Limb (tissue), 2 donors: Measurements from ENCODE around the gene PPP1R13B.
"Not testable (repeated sequence)": the region's sequence is repeated elsewhere in the genome, so short reads cannot be mapped to it uniquely, and the experiment has no call there.

Experiments
- DNase-seq, 2 donors: peaks; one replicate each; pipeline ENCODE4 v3.0.0-alpha.2; 2016; ENCODE audit errors: extremely low spot score in 2 of 2

PPP1R13B gene

GRCh38 chr14:103788086-103788485, 59.3 kb downstream of the PPP1R13B start:
- no peak for DNase-seq

- no peak for DNase-seq
Observed at GRCh38 chr14:103782376-103782775, 65.0 kb downstream of the PPP1R13B start.

- DNase-seq, result not testable (repeated sequence)
Observed at GRCh38 chr14:103776319-103776718, 71.1 kb downstream of the PPP1R13B start.

- no peak for DNase-seq
Observed at GRCh38 chr14:103775506-103775905, 71.9 kb downstream of the PPP1R13B start.

GRCh38 chr14:103773521-103773920, 73.9 kb downstream of the PPP1R13B start:
- DNase-seq, result no peak

GRCh38 chr14:103772078-103772712, 75.2 kb downstream of the PPP1R13B start:
- no peak for DNase-seq

GRCh38 chr14:103770902-103771301, 76.5 kb downstream of the PPP1R13B start:
- no peak for DNase-seq

- no peak for DNase-seq
Observed at GRCh38 chr14:103770500-103770899, 76.9 kb downstream of the PPP1R13B start.

- no peak for DNase-seq
Observed at GRCh38 chr14:103767336-103767894, 80.0 kb downstream of the PPP1R13B start.

GRCh38 chr14:103765526-103765925, 81.8 kb downstream of the PPP1R13B start:
- DNase-seq, result no peak

- DNase-seq, result no peak
Observed at GRCh38 chr14:103763730-103764488, 83.5 kb downstream of the PPP1R13B start.

GRCh38 chr14:103762541-103762940, 84.8 kb downstream of the PPP1R13B start:
- no peak for DNase-seq

GRCh38 chr14:103762036-103762435, 85.3 kb downstream of the PPP1R13B start:
- no peak for DNase-seq

- no peak for DNase-seq
Observed at GRCh38 chr14:103758059-103758776, 89.2 kb downstream of the PPP1R13B start.

- no peak for DNase-seq
Observed at GRCh38 chr14:103755060-103755459, 92.3 kb downstream of the PPP1R13B start.

GRCh38 chr14:103753774-103754173, 93.6 kb downstream of the PPP1R13B start:
- no peak for DNase-seq

GRCh38 chr14:103749860-103750259, 97.5 kb downstream of the PPP1R13B start:
- DNase-seq, result no peak

- no peak for DNase-seq
Observed at GRCh38 chr14:103749452-103749851, 97.9 kb downstream of the PPP1R13B start.

- DNase-seq, result no peak
Observed at GRCh38 chr14:103748534-103748857, 98.9 kb downstream of the PPP1R13B start.

GRCh38 chr14:103746701-103747100, 100.7 kb downstream of the PPP1R13B start:
- no peak for DNase-seq

GRCh38 chr14:103745424-103745823, 102.0 kb downstream of the PPP1R13B start:
- no peak for DNase-seq
